Cardiac fibroblast (primary cell): Measurements from ENCODE around the gene HK1.
A peak's percentile ranks its signal among the peaks of the same experiment; 100 is the strongest.
"Not testable (repeated sequence)": the region's sequence is repeated elsewhere in the genome, so short reads cannot be mapped to it uniquely, and the experiment has no call there.

ENCODE experiments used
- DNase-seq, 2 donors: peaks; one replicate each; pipeline versions ENCODE4 v3.0.0 to v3.0.0-alpha.2; 2010; ENCODE audit warnings: low read depth in 2 of 2
- H3K4me3 ChIP-seq, 2 donors: replicated peaks in 1 of 2; 1 replicate in 1 of 2; 2 replicates in 1 of 2; pipeline ENCODE4 v1.5.1; 2011; ENCODE audit warnings: low read depth in 2 of 2, low read length in 2 of 2, mild to moderate bottlenecking in 2 of 2, moderate library complexity in 1 of 2
- CTCF ChIP-seq: IDR thresholded peaks from one replicate; pipeline ENCODE4 v1.5.1; 2011; ENCODE audit warnings: low read depth, mild to moderate bottlenecking, low read length, inconsistent platforms

HK1 gene

GRCh38 chr10:69303632-69304051 is 25.3 kb downstream of the HK1 start:
- TF ChIP-seq CTCF = no peak
- DNase-seq = peak in 1 of 2 donors; percentile 61
- H3K4me3 ChIP-seq = no peak overlapping the region

DNA sequence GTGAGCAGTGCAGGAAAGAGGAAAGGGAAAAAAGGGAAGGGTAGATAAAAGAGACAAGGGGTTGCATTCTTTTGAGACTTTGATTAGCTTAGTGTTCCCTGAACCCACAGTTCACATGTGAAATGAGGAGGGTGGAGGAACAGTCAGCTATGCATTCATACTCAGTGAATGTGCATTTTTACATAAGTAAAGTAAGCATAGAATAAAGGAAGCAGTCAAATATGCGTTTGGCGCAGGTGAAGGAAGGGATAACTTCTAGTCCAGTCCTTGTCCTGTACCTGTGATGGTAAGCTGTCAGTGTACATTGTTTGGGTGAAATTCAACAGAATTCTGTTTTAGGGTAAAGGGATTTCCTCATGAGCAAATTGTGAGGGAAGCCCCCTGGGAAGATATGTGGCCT is 28.1 kb downstream of the HK1 start:
- no peak overlapping the region for H3K4me3 ChIP-seq
- no peak for TF ChIP-seq CTCF
- no peak for DNase-seq

GRCh38 chr10:69307434-69307833 is 29.1 kb downstream of the HK1 start:
- no peak for TF ChIP-seq CTCF
- no peak overlapping the region for H3K4me3 ChIP-seq
- no peak for DNase-seq

- H3K4me3 ChIP-seq, DNase-seq: not testable (repeated sequence)
These were observed 30.0 kb downstream of the HK1 start for GRCh38 chr10:69308304-69308703.

DNA sequence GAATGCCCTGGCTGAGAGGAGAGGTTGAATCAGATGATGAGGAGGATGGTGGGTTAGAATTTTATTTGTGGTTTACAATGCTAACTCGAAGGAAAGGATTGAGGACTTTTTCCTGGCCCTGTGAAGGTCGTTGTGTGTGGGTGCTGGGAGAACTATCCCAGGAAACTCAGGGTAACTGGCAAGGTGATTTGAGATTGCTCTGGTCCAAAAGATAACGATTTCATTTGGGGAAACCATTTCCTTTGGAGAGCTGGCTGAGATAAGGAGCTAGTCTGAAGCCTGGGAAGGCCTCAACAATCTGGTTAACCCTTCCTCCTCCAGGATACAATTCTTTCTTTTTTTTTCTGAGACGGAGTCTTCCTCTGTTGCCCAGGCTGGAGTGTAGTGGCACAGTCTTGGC is 33.0 kb downstream of the HK1 start:
- no peak for TF ChIP-seq CTCF
- no peak for DNase-seq
- H3K4me3 ChIP-seq = no peak overlapping the region

DNA sequence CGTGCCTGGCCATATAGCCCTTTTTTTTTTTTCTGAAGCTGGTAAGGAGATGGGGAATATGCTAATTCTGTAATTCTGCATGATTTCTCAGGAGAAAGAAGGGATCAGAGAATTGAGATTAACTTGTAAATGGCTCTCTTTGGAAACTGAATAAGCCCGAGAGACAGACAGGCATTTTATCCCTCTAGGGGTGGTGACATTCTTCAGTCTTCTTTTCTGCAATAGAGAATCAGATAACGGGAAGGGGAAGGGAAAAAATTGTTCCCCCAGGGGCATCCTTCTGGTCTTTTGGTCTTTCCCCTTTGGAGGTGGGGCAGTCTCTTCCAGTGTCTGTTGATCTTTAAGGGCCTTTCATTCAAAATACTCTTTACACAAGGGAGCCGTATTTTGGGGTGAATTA is 34.2 kb downstream of the HK1 start:
- no peak for TF ChIP-seq CTCF
- DNase-seq = no peak
- H3K4me3 ChIP-seq = no peak overlapping the region

DNA sequence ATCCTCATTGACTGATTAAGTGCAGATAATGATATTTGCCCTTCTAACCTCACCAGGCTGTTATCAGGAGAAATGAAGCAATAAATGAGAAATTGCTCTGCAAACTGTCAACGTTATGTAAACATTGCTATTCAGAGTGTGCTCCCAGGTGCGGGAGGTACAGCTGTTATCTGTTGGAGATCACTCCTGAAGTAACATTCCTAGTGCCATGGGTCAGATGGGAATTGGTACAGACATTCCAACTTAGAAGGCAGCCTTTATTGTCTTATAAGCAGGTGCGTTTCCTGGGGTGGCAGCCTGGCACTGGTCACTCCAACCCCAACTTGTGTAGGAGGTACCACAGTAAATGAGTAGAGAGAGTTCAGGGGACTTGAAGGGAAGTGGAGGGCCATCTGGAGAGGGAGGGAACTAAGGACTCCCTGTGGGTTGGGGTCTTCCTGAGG is 36.8 kb downstream of the HK1 start:
- no peak for TF ChIP-seq CTCF
- H3K4me3 ChIP-seq = no peak overlapping the region
- DNase-seq = no peak
